ENCODE data around the gene TMEM121.

TMEM121 gene

GRCh38 chr14:105492031-105492970 lies 34.1 kb upstream of the TMEM121 start:
- no peak overlapping the region for H3K4me3 ChIP-seq (ENCODE audit: low read depth, low read length)
- TF ChIP-seq, protein P1, sequence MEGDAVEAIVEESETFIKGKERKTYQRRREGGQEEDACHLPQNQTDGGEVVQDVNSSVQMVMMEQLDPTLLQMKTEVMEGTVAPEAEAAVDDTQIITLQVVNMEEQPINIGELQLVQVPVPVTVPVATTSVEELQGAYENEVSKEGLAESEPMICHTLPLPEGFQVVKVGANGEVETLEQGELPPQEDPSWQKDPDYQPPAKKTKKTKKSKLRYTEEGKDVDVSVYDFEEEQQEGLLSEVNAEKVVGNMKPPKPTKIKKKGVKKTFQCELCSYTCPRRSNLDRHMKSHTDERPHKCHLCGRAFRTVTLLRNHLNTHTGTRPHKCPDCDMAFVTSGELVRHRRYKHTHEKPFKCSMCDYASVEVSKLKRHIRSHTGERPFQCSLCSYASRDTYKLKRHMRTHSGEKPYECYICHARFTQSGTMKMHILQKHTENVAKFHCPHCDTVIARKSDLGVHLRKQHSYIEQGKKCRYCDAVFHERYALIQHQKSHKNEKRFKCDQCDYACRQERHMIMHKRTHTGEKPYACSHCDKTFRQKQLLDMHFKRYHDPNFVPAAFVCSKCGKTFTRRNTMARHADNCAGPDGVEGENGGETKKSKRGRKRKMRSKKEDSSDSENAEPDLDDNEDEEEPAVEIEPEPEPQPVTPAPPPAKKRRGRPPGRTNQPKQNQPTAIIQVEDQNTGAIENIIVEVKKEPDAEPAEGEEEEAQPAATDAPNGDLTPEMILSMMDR (conservative IDR thresholded peaks at IDR 0.05; ENCODE audit: low read depth, low read length): no peak
- DNase-seq (ENCODE audit: low read depth): no peak

DNA sequence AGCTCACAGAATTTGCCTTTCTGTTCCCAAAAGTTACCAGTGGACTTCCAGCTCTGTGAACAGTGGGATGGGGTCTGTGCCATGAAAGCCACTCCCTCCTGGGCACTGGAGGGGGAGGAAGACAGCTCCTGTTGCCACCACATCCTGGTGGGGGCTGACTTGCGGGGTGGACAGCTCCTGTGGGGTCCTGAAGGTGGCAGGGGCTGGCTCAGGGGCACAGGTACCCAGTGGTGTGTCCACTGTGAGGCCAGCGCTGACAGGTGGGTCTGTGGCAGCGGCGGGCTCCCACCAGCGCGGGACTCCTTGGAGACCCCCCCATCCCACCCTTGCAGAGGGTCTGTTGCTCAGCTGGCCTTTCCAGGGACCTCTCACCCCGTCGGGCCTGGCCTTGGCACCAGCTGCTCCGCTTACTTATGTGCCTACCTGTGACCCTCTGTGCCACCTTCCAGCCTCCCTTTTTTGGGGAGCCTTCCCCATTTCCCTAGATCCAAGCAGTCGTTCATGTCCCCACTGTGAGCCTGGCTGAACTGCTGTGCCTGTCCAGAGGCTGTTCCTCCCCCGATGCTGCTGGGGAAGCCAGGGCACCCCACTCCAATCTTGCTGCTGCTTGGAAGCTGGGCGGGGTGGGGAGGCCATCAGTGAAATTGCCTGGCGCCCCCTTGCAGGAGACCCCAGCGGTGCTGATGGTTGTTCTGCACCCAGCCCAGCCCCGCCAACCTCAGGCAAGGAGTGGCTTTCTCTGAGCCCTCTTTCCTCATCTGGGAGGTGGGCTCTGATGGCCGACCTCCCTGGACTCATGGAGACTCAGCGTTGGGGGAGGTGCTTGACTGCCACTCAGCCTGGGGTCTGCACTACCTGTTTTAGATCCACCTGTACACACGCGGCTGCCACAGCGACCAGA lies 33.2 kb upstream of the TMEM121 start:
- no peak overlapping the region for H3K4me3 ChIP-seq (ENCODE audit: low read depth, low read length)
- TF ChIP-seq, protein P1 (conservative IDR thresholded peaks at IDR 0.05; ENCODE audit: low read depth, low read length): no peak
- DNase-seq (ENCODE audit: low read depth): no peak

DNA sequence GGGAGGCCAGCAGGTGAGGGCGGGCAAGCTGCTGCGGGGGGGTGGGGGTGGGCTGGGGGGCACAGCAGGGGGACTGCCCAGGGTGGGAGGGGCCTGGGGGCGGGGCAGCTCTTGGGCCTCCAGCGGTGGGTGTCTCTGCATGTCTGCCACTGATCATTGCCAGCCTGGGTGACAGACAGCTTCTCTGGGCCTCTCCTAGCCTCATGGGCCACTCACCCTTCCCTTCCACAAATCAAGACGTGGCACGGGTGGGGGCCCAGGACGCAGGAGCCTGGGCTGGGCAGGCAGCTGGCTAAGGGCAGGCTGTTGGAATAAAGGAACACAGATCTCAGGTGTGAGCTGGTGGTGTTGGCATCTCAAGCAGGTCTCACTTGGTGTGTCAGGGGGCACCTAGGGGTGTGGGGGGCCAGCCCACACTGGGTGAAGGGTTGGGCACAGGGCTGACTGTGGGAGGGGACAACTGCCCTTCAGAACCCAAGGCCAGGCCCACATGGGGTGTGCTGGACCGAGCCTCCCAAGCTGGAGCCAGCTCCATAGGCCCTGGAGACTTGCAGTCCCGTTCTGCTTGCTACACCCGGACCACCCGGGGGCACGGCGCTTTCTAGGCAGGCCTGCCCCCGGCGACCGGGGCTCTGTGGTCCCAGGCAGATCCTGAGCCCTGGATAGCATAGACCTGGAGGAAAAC lies 32.3 kb upstream of the TMEM121 start:
- TF ChIP-seq, protein P1 (conservative IDR thresholded peaks at IDR 0.05; ENCODE audit: low read depth, low read length): no peak
- no peak overlapping the region for H3K4me3 ChIP-seq (ENCODE audit: low read depth, low read length)
- DNase-seq (ENCODE audit: low read depth): no peak

DNA sequence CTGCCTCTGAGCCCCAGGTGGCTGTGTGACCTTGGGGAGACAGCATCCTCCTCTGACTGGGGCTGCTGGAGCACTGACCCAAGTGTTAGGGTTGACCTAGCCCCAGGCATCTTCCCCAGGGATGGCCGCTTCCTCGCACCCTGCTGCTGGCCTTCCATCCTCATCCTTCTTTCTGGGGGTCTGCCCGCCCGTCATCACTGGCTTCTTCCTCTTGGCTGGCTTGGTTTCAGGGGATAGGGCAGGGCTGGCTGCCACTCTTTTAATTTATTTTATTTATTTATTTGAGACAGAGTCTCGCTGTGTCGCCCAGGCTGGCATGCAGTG lies 31.8 kb upstream of the TMEM121 start:
- TF ChIP-seq, protein P1 (conservative IDR thresholded peaks at IDR 0.05; ENCODE audit: low read depth, low read length): no peak
- no peak overlapping the region for H3K4me3 ChIP-seq (ENCODE audit: low read depth, low read length)
- no peak for DNase-seq (ENCODE audit: low read depth)

DNA sequence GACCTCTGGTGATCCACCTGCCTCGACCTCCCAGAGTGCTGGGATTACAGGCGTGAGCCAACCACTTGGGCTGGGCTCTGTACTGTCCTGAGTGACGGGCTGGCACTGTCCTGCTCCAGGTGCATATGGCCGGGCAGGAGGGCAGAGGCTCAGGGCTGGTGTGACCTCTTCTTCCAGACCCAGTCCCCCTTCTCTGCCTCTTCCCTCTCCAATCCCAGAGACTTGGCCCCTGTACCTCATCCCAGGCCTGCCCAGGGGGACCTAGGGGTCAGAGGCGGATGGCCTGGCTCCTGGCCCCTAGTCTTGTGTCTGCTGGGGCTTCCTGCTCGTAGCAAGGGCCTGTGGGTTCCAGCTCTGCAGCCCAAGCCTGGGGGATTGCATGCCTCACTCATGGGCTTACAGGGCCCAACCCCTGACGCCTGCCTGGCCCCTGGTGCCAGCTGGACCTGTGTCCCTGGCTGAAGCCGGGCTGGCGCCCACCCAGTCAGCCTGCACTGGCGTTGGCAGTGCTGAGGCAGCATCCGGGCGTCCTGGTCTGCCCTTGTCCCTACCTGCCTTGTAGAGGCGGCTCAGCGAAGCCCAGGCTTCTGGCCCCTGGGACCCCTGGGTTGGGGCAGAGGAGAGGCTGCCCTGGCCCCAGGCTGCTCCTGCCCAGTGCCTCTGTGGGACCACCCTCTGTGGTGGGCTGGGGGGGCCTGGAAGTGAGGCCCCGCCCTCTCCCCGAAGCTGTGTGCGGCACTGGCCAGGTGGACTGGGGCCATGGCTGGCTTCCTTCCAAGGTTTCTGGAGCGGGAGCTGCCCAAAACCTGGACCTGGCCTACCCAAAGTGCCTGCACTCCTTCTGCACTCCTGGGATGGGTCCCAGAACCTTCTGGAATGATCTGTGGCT lies 31.0 kb upstream of the TMEM121 start:
- TF ChIP-seq, protein P1 (conservative IDR thresholded peaks at IDR 0.05; ENCODE audit: low read depth, low read length): no peak
- no peak for DNase-seq (ENCODE audit: low read depth)
- no peak overlapping the region for H3K4me3 ChIP-seq (ENCODE audit: low read depth, low read length)
